Dermis blood vessel endothelial cell (primary cell): ENCODE measurements around the gene AMZ2. TPM values are rescaled to one million over a fixed set of nuclear protein-coding genes. Genes with fewer than 3 reads are reported as not detected.
"Not testable (repeated sequence)": the region's sequence is repeated elsewhere in the genome, so short reads cannot be mapped to it uniquely, and the experiment has no call there.

ENCODE experiments used
- DNase-seq: peaks from one replicate; pipeline ENCODE4 v3.0.0; 2010
- total RNA-seq: library from RNA; depleted of rRNA; stranded (reverse); fragments of >200 nt; gene quantifications from 2 replicates; pipeline ENCODE4 v1.2.3, GENCODE V29; 2014

AMZ2 gene
- total RNA-seq, 1 donor from 2014 or later = 43.9 TPM

DNA sequence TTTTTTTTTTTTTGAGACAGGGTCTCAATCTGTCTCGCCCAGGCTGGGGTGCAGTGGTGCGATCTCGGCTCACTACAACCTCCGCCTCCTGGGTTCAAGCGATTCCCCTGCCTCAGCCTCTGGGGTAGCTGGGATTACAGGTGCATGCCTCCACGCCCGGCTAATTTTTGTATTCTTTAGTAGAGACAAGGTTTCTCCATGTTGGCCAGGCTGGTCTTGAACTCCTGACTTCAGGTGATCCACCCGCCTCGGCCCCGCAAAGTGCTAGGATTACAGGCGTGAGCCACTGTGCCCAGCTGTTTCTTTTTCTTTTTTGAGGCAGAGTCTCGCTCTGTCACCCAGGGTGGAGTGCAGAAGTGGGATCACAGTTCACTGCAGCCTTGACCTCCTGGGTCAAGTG lies 27.1 kb upstream of the AMZ2 start:
- DNase-seq = not testable (repeated sequence)

DNA sequence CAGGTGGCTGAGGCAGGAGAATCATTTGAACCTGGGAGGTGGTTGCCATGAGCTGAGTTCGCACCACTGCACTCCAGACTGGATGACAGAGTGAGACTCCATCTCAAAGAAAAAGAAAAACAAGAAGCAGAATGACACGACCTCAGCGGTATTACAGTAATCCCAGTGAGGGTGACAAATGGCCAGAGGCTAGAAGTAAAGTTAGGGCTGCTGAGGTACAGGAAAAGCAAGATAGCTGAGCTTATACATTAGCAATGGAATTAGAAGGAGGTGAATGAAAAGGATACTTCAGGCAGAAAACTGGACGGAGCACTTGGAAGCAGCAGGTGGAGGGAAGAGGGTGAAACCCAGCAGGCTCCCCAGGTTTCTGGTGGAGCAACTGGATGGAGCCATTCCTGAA lies 26.1 kb upstream of the AMZ2 start:
- DNase-seq = no peak

DNA sequence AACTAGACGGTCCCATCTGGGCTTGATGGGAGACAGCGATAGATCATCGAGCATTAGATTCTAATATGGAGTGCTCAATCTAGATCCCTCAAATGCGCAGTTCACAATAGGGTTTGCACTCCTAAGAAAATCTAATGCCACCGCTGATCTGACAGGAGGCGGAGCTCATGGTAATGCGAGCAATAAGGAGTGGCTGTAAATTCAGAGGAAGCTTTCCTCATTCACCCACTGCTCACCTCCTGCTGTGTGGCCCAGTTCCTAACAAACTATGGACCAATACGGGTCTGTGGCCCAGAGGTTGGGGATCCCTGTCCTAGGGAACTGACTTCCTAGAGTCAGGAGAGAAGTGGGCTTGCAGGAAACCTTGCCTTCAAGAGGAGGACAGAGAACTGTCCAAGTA lies 25.2 kb upstream of the AMZ2 start:
- DNase-seq = no peak

DNA sequence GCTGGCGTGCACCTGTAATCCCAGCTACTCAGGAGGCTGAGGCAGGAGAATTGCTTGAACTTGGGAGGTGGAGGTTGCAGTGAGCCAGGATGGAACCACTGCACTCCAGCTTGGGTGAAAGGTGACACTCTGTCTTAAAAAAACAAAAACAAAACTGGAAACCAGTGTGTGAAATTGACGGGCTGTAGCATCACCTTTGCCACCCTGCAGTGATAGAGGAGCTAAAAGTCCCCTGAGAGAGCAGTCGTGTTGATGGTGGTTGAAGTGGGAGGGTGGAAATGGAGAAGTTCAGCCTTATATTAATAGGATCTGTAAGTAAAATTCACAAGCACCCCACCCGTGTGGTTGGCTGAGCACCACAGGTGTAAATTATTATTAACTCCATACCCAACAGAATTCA lies 22.8 kb upstream of the AMZ2 start:
- not testable (repeated sequence) for DNase-seq

DNA sequence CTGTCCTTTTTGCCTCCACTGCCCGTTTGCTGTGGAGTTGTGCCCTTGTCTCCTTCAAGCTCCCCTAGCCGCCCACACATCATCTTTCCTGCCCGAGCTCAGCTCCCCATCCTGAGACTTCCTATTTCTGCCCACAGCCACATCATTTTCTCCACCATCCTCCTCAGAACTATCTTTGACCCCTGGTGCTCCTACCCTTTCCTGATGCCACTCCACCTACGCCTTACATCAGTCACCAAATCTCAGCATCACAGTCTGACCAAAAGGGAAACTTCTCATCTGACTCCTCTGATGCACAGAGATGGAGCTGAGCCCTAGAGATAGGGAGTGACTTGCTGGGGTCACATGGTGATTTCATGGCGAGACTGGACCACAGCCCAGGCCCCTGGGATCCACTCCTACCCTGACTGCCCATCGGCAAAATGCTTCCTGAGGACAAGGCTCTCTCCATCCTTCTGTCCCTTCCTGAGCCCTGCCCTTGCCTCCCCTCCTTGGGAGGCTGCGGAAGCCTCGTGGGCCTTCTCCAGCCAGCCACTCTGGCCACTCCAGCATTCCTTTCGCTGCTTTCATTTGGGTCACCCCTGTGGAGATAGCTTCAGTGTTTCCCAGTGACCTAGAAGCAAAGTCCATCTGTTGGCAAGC lies 19.7 kb upstream of the AMZ2 start:
- DNase-seq = not testable (repeated sequence)

DNA sequence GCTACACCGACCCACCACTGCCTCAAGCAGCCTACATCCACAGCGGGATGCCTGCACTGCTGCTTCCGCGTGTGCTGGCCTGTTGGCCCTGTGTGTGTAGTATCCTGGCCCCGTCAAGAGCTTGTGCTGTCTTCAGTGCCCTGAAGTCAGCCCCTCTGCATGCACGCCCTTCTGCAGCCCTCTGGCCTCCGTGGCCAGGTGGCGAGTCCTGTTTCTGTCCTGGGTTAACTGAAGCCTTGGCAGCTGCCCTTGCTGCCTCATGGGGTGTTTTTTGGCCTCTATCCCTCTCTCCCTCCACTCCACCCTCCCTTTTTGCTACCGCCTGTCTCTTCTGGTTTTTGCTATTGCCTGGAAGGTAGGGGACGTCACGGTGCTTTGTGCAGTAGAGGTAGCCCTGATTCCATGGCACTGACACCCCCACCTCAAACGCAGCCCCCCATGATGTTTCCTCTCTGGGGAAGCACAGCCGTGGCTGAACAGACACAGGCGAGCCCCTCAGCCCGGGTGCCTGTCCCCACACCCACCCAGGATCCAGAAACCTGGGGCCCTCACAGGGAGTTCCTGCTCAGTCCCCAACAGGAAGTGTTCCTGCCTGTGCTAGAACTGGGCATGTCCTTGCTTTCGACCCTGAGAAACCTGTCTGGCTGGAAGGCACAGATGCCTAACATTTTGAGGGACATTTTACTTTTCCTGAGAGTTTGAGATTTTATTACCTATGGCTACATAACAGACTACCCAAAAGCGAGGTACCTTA lies 18.8 kb upstream of the AMZ2 start:
- DNase-seq = no peak

DNA sequence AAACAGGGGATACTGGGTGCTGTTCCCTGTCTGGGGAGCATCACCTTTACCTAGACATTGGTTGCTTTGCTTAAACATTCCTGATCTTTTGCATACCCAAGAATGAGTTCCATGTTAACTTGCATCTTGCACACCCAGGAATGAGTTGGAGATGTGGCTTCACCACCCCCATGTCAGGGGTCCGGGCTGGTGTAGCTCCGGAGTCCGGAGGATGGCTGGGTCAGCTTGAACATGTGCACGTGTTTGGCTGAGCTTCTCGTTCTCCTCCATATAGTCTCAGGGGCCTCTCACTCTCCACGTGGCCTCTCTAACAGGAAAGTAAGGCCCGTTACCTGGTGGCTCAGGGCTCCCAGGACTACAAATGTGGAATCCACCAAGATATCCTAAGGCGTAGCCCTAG lies 18.2 kb upstream of the AMZ2 start:
- no peak for DNase-seq

DNA sequence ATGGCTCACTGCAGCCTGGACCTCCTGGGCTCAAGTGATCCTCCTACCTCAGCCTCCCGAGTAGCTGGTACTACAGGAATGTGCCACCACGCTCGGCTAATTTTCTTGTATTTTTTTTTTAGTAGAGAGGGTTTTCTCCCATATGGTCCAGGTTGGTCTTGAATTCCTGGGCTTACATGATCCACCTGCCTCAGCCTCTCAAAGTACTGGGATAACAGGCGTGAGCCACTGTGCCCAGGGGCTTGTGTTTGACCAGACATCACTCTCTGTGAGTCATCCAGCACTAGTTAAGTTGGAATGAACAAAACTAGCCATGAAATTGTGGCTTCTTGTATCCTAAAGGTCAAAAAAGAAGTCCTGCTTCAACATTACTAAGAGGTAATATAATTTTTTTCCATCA lies 16.7 kb upstream of the AMZ2 start:
- not testable (repeated sequence) for DNase-seq

DNA sequence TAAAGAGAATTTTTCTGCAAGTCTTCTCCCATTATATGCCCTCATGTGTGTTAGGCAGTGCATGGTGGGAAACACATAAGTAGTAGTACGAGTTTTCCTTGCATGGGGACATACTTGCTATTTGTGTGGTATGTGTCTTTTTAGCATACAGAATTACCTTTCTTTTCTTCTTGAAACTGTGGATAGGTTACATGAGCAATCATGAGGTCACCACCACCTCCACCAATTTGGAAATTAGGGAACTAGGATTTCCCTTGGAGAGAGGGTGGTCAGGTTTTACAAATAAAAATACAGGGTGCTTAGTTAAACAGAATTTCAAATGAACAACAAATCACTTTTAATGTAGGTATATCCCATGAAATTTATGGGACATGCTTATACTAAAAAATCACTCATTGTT lies 16.3 kb upstream of the AMZ2 start:
- no peak for DNase-seq

DNA sequence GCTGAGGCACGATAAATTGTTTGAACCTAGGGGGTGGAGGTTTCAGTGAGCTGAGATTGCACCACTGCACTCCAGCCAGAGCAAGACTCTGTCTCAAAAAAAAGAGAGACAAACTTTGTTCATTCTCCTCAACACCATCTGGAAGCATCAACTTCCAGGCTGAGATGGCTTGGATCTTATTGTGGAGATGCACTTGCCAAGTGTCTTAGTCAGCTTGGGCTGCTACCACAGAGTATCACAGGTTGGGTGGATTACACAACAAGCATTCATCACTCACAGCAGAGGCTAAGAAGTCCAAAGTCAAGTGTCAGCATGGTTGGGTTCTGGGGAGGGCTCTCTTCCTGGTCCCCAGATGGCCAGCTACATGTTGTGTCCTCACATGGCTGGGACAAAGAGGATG lies 15.1 kb upstream of the AMZ2 start:
- DNase-seq = not testable (repeated sequence)

DNA sequence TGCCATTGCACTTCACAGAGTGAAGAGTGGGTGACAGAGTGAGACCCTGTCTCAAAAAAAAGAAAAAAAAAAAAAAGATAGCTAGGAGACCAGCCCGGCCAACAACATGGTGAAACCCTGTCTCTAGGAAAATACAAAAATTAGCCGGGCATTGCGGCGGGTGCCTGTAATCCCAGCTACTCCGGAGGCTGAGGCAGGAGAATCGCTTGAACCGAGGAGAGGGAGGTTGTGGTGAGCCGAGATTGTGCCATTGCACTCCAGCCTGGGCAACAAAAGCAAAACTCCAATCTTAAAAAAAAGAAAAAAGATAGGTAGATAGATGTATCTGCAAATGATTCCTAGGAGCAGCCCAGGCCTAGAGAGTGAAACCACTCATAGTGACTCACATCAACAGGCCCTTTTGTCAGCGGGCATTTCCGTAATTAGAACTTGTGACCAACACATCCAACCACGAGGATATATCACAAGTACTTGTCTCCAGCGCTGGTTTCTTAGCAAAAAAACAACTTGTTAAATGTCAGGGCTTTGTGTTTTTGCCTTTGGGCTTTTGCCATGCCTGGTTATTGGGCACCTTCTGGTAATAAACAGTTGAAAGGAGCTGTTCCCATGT lies 13.0 kb upstream of the AMZ2 start:
- peak; percentile 61 for DNase-seq

DNA sequence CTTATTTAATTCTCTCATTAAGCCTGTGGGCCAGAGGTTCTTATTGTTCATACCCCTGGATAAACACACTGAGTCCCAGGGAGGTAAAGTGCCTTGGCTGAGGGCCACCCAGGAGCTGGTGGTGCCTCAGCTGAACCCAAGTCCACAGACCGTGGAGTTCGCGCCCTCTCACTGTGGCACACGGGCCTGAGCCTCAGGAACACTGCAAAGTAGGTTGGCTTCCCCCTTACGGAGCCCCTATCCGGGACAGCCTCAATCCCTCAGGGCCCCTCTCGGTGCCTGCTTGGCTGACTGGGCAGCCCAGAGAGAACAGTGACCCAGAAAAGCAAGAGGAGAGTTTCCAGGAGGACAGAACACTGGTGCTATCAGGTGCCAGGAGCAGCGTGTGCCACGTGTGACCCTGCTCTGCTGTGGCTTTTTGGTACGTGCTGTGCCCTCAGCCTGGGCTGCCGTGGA lies 12.5 kb upstream of the AMZ2 start:
- DNase-seq = not testable (repeated sequence)

DNA sequence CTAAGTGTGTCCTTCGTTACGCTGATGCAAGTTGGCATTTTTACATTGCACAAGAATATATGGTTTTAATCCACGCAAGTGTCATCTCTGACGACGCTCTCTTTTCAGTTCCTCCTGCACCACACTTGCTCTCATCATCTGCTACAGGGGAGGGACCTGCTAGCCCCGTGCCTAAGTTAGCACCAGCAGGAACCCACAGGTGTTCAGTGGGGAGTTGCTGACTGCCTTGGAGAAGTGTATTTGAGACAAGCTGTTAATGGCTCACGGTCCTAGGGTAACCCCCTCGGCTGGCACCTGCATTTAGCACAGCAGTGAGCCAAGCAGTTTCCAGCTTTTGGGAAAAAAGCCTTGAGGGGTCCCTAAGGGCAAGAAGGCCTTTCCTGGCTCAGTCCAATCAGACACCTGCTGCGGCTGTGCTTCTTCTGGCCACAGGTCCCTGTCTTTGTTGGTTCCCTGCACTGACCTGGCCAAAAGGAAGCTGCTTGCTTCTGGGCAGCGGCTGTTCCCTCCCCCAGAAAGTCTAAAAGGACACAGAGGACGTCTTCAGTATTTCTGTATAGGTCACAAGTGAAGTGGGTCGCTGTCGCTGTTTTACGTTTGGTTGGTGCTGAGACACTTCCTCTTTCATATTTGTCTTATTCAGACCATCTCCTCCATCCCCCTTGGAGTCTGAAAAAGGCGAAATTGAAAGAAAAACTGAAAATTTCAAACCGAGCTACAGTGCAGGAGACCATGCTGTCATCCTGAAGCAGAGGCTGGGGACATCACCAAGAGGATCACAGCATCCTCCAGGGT lies 10.3 kb upstream of the AMZ2 start:
- not testable (repeated sequence) for DNase-seq

DNA sequence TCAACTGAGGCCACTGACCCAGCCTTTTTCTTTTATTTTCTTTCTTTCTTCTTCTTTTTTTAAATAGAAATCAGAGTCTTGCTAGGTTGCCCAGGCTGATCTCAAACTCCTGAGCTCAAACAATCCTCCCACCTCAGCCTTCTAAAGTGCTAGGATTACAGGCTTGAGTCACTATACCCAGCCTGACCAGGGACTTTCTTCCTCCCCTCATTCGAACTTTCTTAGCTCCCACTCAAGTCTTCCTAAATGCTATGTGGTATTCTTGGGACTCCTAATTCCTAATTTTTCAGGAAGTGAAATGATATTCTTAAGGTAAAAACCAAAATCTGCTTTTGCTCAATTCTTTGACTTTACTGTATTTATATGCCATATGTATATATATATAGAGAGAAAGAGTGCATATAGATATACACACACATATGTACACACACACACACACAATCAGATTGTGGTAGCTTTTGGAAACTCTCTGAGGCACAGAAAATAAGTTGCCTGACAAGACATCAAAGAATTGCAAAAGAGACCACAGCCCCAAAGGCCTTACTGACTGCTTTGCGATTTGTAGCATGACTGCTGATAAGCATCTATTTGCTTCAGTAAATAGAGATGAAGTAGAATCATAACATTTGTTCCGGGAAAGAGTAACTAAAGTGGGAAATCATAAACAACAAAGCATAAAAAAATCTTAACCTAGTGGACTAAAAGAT lies 9.5 kb upstream of the AMZ2 start:
- no peak for DNase-seq

DNA sequence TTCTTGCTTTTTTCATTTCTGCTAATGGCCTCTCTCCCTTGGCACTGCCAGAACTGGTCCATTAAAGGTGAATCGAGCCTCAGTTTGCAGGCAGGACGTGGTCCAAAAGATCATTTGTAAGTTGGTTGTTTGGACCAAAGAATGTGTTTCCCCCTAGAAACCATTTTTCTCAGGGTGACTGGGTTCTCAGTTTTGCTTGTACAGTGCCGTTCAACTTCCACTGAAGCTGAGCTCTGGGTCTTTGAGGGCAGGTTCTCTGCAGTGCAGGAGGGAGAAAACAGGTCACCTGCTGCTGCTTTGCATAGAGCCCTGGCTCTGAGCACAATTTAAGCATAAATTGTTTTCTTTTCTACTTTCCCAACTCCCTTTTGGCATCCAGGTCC lies 9.0 kb upstream of the AMZ2 start:
- DNase-seq = no peak

DNA sequence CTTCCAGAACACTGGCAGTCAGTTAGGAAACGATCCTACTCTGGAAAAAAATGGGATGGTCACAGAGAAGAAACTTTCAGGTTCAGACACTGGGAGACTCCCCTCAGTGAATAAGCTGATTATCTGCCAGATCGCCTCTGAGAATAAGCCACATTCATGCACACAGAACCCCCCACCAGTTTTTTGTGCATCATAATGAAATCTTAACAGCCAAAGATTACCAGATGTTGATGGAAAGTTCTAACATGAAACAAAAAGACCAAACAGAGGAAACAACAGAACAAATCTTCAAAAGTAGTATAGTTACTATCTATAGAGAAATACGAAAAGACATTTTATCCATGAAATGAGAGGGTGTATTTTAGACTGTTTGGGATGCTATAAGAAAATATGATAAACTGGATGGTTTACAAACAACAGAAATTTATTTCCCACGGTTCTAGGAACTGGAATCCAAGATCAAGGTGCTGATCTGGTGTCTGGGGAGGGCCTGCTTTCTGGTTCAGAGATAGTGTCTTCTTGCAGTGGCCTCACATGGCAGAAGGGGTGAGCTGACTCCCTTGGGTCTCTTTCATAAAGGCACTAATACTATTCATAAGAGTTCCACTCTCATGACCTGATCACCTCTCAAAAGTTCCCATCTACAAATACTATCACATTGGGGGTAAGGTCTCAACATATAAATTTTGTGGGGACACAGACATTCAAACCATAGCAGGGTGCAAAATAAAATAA lies 8.0 kb upstream of the AMZ2 start:
- DNase-seq = no peak

DNA sequence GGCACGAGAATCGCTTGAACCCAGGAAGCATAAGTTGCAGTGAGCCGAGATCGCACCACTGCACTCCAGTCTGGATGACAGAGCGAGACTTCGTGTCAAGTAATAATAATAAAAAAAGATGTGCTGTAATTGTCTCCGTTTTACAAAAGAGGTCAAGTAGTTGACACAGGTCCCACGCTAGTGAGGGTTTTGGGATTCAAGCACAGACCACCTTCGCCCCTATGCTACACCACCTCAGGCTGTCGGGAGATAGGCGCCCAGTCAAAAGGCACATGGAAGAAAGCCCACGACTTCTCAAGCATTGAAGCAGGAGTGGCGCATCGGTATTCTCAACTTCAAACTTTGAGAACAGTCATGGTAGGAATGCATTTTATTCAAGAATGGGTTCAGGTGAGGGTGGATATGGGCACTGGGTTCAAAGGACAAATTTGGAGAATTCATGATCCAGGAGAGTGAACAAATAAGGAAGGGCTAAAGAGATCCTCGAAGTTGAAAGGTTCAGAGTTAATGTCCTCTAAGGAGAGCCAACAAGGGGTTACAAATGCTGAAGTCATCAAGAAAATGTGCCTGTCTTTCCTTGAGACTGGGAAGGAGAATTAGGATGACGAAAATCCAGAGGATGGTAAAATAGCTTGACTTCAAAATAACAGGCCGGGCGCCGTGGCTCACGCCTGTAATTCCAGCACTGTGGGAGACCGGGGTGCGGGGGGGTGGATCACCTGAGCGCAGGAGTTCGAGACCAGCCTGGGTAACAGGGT lies 1.4 kb upstream of the AMZ2 start:
- DNase-seq = no peak

DNA sequence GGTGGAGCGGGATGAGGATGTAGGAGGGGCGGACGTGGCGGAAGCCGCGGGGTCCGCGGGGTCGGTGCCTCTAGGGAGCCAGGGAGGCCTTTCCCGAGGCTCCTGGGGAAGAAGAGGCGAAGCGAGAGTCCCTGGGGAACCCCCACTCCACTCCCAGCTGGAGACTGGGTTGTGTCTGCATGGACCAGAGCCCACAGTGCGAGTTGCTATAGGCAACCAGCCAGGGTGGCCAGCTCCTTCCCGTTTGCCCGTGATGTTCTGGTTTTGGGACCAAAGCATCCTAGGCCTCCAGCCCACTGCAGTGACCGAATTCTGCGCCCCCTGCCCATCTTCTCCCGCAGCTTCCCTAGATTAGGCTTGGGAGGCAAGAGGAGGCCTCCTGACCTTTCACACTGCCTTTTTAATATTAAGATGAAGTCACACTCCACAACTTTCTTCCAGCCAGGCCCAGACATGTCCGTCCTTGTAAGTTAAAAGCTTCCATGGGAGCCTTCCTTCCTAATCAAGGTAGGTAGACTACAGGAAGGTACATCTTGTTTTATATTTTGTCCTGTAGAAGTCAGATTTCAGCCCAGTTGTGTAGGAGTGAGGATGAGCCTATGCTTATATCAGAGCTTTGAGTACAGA lies 469 bp downstream of the AMZ2 start:
- peak; percentile 49 for DNase-seq

DNA sequence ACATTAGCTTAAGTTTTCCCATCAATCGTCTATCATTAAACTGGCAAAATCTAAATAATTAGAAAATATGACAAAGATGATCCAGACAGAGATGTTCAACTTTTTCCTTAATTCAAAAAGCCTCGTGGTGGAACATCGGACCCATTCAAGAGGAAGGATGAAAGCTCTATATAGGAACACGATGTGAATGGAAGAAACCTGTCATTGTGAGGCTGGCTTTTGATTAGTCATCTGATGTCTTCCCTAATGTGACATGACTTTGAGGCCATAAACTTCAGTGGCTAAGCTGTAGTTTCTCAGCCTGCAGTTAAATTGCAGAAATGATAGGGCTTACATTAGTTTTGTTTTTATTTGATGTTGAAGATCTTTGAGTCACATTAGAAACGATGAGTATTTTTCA lies 1.0 kb downstream of the AMZ2 start:
- peak; percentile 17 for DNase-seq

DNA sequence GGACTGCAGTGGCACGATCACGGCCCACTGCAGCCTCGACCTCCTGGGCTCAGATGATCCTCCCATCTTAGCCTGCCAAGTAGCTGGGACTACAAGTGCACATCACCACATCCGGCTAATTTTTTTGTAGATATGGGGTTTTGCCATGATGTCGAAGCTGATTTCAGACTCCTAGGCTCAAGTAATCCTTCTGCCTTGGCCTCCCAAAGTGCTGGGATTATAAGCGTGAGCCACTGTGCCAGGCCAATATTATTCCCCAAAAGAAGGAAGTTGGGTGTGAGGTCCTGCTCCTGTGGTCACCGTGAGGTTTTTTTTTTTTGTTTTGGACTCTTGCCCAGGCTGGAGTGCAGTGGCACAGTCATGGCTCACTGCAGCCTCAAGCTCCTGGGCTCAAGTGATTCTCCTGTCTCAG lies 1.5 kb downstream of the AMZ2 start:
- DNase-seq = no peak

DNA sequence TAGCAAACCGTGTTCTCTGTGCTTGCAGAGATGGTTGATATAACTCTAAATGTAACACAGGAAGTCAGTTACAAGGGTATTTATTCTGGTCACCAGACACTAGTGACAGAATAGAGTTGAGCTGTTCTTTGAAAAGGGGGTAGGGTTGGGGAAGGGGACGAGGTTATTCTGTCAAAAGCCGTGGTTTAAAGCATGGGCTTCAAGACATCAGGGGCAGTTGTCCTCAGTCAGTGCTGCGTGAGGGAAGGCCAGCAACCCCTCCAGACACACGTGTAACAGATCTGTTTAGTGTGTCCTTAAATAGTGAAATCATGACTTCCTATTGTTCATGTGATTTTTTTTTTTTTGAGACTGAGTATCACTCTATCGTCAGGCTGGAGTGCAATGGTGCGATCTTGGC lies 5.6 kb downstream of the AMZ2 start:
- not testable (repeated sequence) for DNase-seq
